ENCODE measurements around the gene COQ7. TPM values are rescaled to one million over a fixed set of nuclear protein-coding genes. Genes with fewer than 3 reads are reported as not detected.

COQ7 gene
- total and polyA plus RNA-seq, 2 of the 4 experiments (the other 2 are of a cell fraction): 10.9 to 13.6 TPM

DNA sequence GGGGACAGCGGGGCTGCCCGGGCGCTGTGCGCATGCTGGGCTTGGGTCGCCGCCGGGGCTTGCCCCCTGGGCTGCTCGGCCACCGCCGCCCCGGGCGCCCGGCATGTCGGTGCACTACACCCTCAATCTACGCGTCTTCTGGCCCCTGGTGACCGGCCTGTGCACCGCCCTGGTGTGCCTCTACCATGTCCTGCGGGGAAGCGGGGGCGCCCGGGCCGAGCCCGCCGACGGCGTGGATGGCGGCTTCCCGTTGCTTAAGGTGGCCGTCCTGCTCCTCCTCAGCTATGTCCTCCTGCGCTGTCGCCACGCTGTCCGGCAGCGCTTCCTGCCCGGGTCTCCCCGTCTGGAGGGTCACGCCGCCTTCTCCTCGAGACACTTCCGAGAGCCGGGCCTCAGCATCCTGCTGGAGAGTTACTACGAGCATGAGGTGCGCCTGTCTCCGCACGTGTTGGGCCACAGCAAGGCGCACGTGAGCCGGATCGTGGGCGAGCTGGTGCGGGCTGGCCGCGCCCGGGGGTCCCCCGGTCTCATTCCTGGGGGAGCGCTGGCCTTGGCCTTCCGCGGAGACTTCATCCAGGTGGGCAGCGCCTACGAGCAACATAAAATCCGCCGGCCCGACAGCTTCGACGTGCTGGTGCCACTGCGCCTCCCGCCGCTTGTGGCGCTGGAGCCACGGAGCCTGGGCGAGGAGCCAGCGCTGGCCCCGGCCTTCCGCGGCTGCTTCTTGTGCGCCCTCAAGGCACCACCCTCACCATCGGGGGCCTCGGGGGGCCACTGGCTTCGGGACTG lies 47.1 kb downstream of the COQ7 start:
- Histone ChIP-seq H3K18ac (ENCODE audit: low read depth, low read length) (peak overlapping the region; percentile 51; the same call in 1 of the 2 replicates), H3K36me3 (ENCODE audit: control insufficient read depth, insufficient read depth, low read length) (peaks cover 16% of the 10 kb centered on the region), H3K9me3 (ENCODE audit: control insufficient read depth, insufficient read depth, low read length) (no peaks in the 10 kb centered on the region), H3K9ac (ENCODE audit: low read depth, low read length) (peak overlapping the region; percentile 84), H3K14ac (replicated peaks; ENCODE audit: low read depth, low read length) (peak overlapping the region; percentile 74), H3K27ac (ENCODE audit: insufficient read depth, low read length) (peak overlapping the region; percentile 95), H4K8ac (ENCODE audit: low read depth in 2 of 2, low read length in 2 of 2) (peak overlapping the region; percentile 26 to 58; a peak in 3 of 4 replicates), H3K4me3 (ENCODE audit: insufficient read depth, low read depth, low read length) (peak overlapping the region; percentile 69), H3K4me2 (ENCODE audit: low read depth, low read length) (peak overlapping the region; percentile 84), H2BK20ac (ENCODE audit: low read depth, low read length) (no peak overlapping the region), H2BK15ac (ENCODE audit: low read depth, low read length) (no peak overlapping the region), H3K56ac (ENCODE audit: extremely low read depth, insufficient read depth, low read length) (no peak overlapping the region), H4K91ac (ENCODE audit: insufficient read depth, low read depth, low read length) (peak overlapping the region; percentile 78), H3K4ac (ENCODE audit: low read depth, low read length) (peak overlapping the region; percentile 92), H3K9me1 (ENCODE audit: insufficient read depth, low read length) (0 out of 2 replicates have a peak, but pooled peaks cover 4% of the 10 kb centered on the region), H2AK9ac (replicated peaks; ENCODE audit: low read depth, low read length, poor library complexity) (peak overlapping the region; percentile 92), H3K4me1 (ENCODE audit: control insufficient read depth, insufficient read depth, low read length) (peaks cover 26% of the 10 kb centered on the region), H4K20me1 (ENCODE audit: insufficient read depth, low read length) (peaks cover 32% of the 10 kb centered on the region), H4K5ac (ENCODE audit: low read depth, low read length) (peak overlapping the region; percentile 74), H2AK5ac (ENCODE audit: low read depth, low read length) (peak overlapping the region; percentile 91), H2BK5ac (ENCODE audit: low read depth, low read length, poor library complexity, severe bottlenecking) (peak overlapping the region; percentile 88), H2BK120ac (ENCODE audit: low read depth, low read length) (peak overlapping the region; percentile 30), H2AFZ (replicated peaks; ENCODE audit: low read length, poor library complexity) (peak overlapping the region; percentile 97), H3K27me3 (ENCODE audit: control insufficient read depth, insufficient read depth, low read length) (no peaks in the 10 kb centered on the region), H3K79me1 (ENCODE audit: low read depth in 1 of 2, low read length in 2 of 2) (peaks cover 0 to 42% of the 10 kb centered on the region in 2 experiments; a peak in 2 of 4 replicates), H3K23ac (ENCODE audit: low read depth, low read length) (peak overlapping the region; percentile 52)
- ChIA-PET CTCF (interaction anchor here (0.6 to 1.4 kb wide), 6 partner anchors 16 to 240 kb away, joined by 3 to 6 read pairs (median 5); no protein-coding TSS in a partner anchor), POLR2A (ENCODE audit: unreplicated experiment) (no interaction called here)
- DNase-seq (peak; percentile 68), ATAC-seq (ENCODE audit: low read depth) (peak; percentile 16)
- no TSS peak for BruUV-seq (replicated peaks)
- dilution Hi-C loops (cut with HindIII; ENCODE audit: low sequenced_read_pairs, unreplicated experiment) (no loop called here), intact Hi-C loops (cut with micrococcal nuclease) (loop anchor here (5.0 kb wide), 1 partner anchor 408 kb away; the partner anchor contains the start of genes CCP110 and GDE1), in situ Hi-C loops (cut with MboI; ENCODE audit: low sequenced_read_pairs) (loop anchor here (25.0 kb wide), 2 partner anchors 598 to 773 kb away; partner anchors contain the start of genes GPRC5B, IQCK and KNOP1)
- 2% methylated on average over 57 of the region's 80 CpGs; no CpG with 5 or more reads in 1 of the 2 experiments for WGBS, 2 experiments (ENCODE audit: extremely low coverage in 2 of 2, insufficient read length in 1 of 2)
- TF ChIP-seq USF2 (IDR thresholded peaks at IDR 0.05; ENCODE audit: low read depth, low read length) (peak; percentile 69), MAZ (IDR thresholded peaks at IDR 0.05; ENCODE audit: borderline replicate concordance, low read depth, low read length) (peak; percentile 40; the same call in 1 of the 2 replicates), RAD21 (IDR thresholded peaks at IDR 0.05; ENCODE audit: low read length) (0 out of 2 replicates have a peak, but pooled peaks have one; percentile 0), NFE2L2 (IDR thresholded peaks at IDR 0.05; ENCODE audit: low read depth, low read length) (no peak), MXI1 (IDR thresholded peaks at IDR 0.05; ENCODE audit: borderline replicate concordance, low read depth, low read length) (0 out of 2 replicates have a peak, but pooled peaks have one; percentile 66), CEBPB (IDR thresholded peaks at IDR 0.05; ENCODE audit: low read depth, low read length) (no peak), BHLHE40 (IDR thresholded peaks at IDR 0.05; ENCODE audit: low read depth, low read length) (peak; percentile 93), ELK1 (IDR thresholded peaks at IDR 0.05; ENCODE audit: borderline replicate concordance, low read depth, low read length) (no peak)
- TF ChIP-seq, protein P1, sequence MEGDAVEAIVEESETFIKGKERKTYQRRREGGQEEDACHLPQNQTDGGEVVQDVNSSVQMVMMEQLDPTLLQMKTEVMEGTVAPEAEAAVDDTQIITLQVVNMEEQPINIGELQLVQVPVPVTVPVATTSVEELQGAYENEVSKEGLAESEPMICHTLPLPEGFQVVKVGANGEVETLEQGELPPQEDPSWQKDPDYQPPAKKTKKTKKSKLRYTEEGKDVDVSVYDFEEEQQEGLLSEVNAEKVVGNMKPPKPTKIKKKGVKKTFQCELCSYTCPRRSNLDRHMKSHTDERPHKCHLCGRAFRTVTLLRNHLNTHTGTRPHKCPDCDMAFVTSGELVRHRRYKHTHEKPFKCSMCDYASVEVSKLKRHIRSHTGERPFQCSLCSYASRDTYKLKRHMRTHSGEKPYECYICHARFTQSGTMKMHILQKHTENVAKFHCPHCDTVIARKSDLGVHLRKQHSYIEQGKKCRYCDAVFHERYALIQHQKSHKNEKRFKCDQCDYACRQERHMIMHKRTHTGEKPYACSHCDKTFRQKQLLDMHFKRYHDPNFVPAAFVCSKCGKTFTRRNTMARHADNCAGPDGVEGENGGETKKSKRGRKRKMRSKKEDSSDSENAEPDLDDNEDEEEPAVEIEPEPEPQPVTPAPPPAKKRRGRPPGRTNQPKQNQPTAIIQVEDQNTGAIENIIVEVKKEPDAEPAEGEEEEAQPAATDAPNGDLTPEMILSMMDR (conservative IDR thresholded peaks at IDR 0.05; ENCODE audit: low read depth, low read length): no peak
